Nephron (organoid): ENCODE results near the gene NOP16.

ENCODE experiments used
- H3K27ac Mint-ChIP-seq, 3 experiments: 2 replicates each; pipeline ENCODE4 v1.8.0; 2020; ENCODE audit warnings: mixed read lengths in 3 of 3, mild to moderate bottlenecking in 2 of 3, moderate library complexity in 1 of 3
- H3K27me3 Mint-ChIP-seq: 2 replicates; pipeline ENCODE4 v1.8.0; 2021; ENCODE audit warnings: low read depth, mild to moderate bottlenecking, moderate library complexity, mixed read lengths
- H3K36me3 Mint-ChIP-seq: 2 replicates; pipeline ENCODE4 v1.8.0; 2020; ENCODE audit warnings: low read depth, mixed read lengths
- H3K4me1 Mint-ChIP-seq: 2 replicates; pipeline ENCODE4 v1.8.0; 2020; ENCODE audit warnings: mixed read lengths
- H3K4me3 Mint-ChIP-seq, 3 experiments: 2 replicates each; pipeline ENCODE4 v1.8.0; 2020; ENCODE audit warnings: mild to moderate bottlenecking in 3 of 3, mixed read lengths in 3 of 3, moderate library complexity in 2 of 3
- H3K9me3 Mint-ChIP-seq: 2 replicates; pipeline ENCODE4 v1.8.0; 2020; ENCODE audit warnings: mixed read lengths
- TF ChIP-seq, protein P1 (sequence below), 3 experiments: fragments of 200-600 bp; sonication (generic); IDR thresholded peaks; one replicate each; pipeline ENCODE4 v1.5.0; 2021; ENCODE audit warnings: antibody characterized with exemption in 3 of 3; ENCODE audit not compliant: unreplicated experiment in 3 of 3

The NOP16 gene

DNA sequence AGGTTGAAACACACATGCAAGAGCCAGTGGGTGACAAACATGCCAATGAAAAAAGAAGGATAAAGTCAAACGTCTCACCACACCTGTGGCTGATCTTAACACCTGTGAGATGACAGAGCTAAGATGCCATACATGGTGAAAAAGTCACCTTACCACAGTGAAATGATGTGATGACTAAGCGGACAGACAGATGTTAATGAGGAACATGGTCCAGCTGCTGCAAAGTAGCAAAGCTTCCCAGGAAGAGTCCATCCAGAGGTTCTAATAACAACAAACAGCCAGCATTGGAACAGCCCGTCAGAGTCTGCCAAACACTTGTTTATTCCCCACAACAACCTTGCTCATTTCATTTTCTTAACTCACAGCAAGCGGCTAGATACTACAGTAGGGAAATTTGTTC lies 28.7 kb downstream of the NOP16 start:
- TF ChIP-seq, protein P1, sequence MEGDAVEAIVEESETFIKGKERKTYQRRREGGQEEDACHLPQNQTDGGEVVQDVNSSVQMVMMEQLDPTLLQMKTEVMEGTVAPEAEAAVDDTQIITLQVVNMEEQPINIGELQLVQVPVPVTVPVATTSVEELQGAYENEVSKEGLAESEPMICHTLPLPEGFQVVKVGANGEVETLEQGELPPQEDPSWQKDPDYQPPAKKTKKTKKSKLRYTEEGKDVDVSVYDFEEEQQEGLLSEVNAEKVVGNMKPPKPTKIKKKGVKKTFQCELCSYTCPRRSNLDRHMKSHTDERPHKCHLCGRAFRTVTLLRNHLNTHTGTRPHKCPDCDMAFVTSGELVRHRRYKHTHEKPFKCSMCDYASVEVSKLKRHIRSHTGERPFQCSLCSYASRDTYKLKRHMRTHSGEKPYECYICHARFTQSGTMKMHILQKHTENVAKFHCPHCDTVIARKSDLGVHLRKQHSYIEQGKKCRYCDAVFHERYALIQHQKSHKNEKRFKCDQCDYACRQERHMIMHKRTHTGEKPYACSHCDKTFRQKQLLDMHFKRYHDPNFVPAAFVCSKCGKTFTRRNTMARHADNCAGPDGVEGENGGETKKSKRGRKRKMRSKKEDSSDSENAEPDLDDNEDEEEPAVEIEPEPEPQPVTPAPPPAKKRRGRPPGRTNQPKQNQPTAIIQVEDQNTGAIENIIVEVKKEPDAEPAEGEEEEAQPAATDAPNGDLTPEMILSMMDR (IDR thresholded peaks at IDR 0.05; ENCODE audit: unreplicated experiment in 3 of 3): no peak
- peaks cover 26% of the 10 kb centered on the region for H3K36me3 Mint-ChIP-seq
- H3K27ac Mint-ChIP-seq: peak overlapping the region in 1 of 3 experiments; percentile 50
- H3K4me1 Mint-ChIP-seq: peaks cover 14% of the 10 kb centered on the region
- peak overlapping the region; percentile 79 to 91 (median 85) for H3K4me3 Mint-ChIP-seq
- H3K9me3 Mint-ChIP-seq: no peaks in the 10 kb centered on the region
- H3K27me3 Mint-ChIP-seq: peaks cover 22% of the 10 kb centered on the region

DNA sequence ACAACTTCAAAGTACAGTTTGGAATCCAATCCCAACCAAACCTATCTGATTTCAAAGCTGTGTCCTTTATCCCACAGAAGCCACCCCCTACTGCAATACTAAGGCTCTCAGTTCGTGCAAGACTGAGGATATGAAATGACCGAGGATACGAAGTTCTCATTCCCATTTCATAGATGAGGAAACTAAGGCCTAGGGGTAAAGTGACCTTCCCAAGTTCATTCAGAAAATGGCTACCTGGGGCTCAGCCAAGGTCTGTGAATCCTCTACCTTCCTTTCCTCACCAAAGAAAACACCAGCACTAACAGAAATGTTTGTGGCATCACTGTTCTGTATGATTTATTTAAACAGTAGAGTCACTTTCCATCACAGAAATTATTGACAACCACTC lies 32.2 kb downstream of the NOP16 start:
- no peak overlapping the region for H3K4me3 Mint-ChIP-seq
- H3K36me3 Mint-ChIP-seq: peaks cover 54% of the 10 kb centered on the region
- H3K27ac Mint-ChIP-seq: no peak overlapping the region
- no peaks in the 10 kb centered on the region for H3K9me3 Mint-ChIP-seq
- peaks cover 24% of the 10 kb centered on the region for H3K4me1 Mint-ChIP-seq
- TF ChIP-seq, protein P1 (IDR thresholded peaks at IDR 0.05; ENCODE audit: unreplicated experiment in 3 of 3): no peak
- H3K27me3 Mint-ChIP-seq: no peaks in the 10 kb centered on the region

DNA sequence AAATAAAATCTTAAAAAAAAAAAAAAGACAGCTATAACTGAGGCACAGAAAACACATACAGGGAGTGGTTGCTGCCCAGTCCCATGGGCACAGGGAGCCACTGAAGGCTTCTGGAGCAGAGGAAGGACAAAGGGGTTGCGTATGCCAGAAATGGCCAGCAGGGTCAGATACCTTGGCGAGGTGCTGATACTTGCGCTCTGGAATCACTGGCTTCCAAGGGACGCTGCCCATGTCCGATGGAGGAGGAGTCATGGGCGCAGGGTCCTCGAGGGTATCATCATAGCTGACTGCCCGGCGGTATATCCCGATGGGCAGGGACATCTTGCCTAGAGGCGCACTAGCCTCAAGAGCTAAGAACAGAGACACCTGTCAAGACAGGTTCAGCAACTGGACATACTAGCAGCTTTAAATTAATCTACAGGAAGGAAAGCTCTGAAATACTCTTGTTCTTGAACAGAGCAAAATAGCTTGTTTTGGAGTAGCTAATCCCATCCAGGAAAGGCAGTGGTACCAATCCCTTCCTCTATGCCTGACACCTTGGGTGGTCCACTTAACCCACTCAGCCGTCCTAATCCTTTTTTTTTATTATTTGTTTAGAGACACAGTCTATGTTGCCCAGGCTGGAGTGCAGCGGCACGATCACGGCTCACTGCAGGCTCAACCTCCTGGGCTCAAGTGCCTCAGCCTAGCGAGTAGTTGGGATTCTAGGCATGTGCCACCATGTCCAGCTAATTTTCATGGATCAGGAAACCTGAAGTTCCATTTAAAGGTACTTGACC lies 32.8 kb downstream of the NOP16 start:
- Mint-ChIP-seq H3K4me1 (peaks cover 24% of the 10 kb centered on the region), H3K9me3 (no peaks in the 10 kb centered on the region), H3K27ac (no peak overlapping the region), H3K27me3 (no peaks in the 10 kb centered on the region), H3K36me3 (peaks cover 58% of the 10 kb centered on the region), H3K4me3 (no peak overlapping the region)
- TF ChIP-seq, protein P1 (IDR thresholded peaks at IDR 0.05; ENCODE audit: unreplicated experiment in 3 of 3): no peak

GRCh38 chr5:176353533-176353932 lies 34.9 kb downstream of the NOP16 start:
- H3K36me3 Mint-ChIP-seq: peaks cover 78% of the 10 kb centered on the region
- H3K4me1 Mint-ChIP-seq: peaks cover 17% of the 10 kb centered on the region
- TF ChIP-seq, protein P1 (IDR thresholded peaks at IDR 0.05; ENCODE audit: unreplicated experiment in 3 of 3): no peak
- no peaks in the 10 kb centered on the region for H3K9me3 Mint-ChIP-seq
- no peaks in the 10 kb centered on the region for H3K27me3 Mint-ChIP-seq
- H3K4me3 Mint-ChIP-seq: no peak overlapping the region
- no peak overlapping the region for H3K27ac Mint-ChIP-seq

GRCh38 chr5:176352116-176352878 lies 36.1 kb downstream of the NOP16 start:
- Mint-ChIP-seq H3K27ac (no peak overlapping the region), H3K36me3 (peaks cover 80% of the 10 kb centered on the region)
- TF ChIP-seq, protein P1 (IDR thresholded peaks at IDR 0.05; ENCODE audit: unreplicated experiment in 3 of 3): no peak

More at GRCh38 chr5:176352116-176352878, 36.1 kb downstream of the NOP16 start:
- H3K4me1 Mint-ChIP-seq: peaks cover 14% of the 10 kb centered on the region
- no peak overlapping the region for H3K4me3 Mint-ChIP-seq
- H3K27me3 Mint-ChIP-seq: no peaks in the 10 kb centered on the region
- H3K9me3 Mint-ChIP-seq: no peaks in the 10 kb centered on the region
